GM18499 (cell line): ENCODE measurements around the gene PDPN.

Experiments used
- ATAC-seq: cut with Tn5 transposase; IDR thresholded peaks from one replicate; pipeline ENCODE4 v1.9.1; 2021; ENCODE audit warnings: moderate number of reproducible peaks; ENCODE audit not compliant: insufficient read depth, unreplicated experiment

The PDPN gene

GRCh38 chr1:13573586-13573985, 10.0 kb upstream of the PDPN start:
- ATAC-seq, result no peak

- no peak for ATAC-seq
Measured at GRCh38 chr1:13576926-13577325, 6.7 kb upstream of the PDPN start.

- ATAC-seq, result no peak
Measured at GRCh38 chr1:13577846-13578245, 5.8 kb upstream of the PDPN start.

GRCh38 chr1:13581446-13581845, 2.2 kb upstream of the PDPN start:
- no peak for ATAC-seq

- ATAC-seq, result no peak
Measured at GRCh38 chr1:13582713-13583443, 754 bp upstream of the PDPN start.

- no peak for ATAC-seq
Measured at GRCh38 chr1:13583966-13584791, 547 bp downstream of the PDPN start.

- ATAC-seq, result no peak
Measured at GRCh38 chr1:13584876-13585611, 1.4 kb downstream of the PDPN start.

- ATAC-seq, result no peak
Measured at GRCh38 chr1:13585612-13585991, 2.0 kb downstream of the PDPN start.

- ATAC-seq, result no peak
Measured at GRCh38 chr1:13586001-13586400, 2.4 kb downstream of the PDPN start.

- ATAC-seq, result no peak
Measured at GRCh38 chr1:13587256-13588030, 3.8 kb downstream of the PDPN start.

GRCh38 chr1:13588946-13589796, 5.5 kb downstream of the PDPN start:
- no peak for ATAC-seq

- ATAC-seq, result no peak
Measured at GRCh38 chr1:13590486-13590885, 6.9 kb downstream of the PDPN start.

- no peak for ATAC-seq
Measured at GRCh38 chr1:13593511-13594131, 10.0 kb downstream of the PDPN start.

GRCh38 chr1:13595411-13595810, 11.8 kb downstream of the PDPN start:
- ATAC-seq, result no peak

- ATAC-seq, result no peak
Measured at GRCh38 chr1:13597166-13597565, 13.5 kb downstream of the PDPN start.

GRCh38 chr1:13600762-13601453, 17.3 kb downstream of the PDPN start:
- no peak for ATAC-seq

- ATAC-seq, result no peak
Measured at GRCh38 chr1:13604176-13604575, 20.5 kb downstream of the PDPN start.

- ATAC-seq, result no peak
Measured at GRCh38 chr1:13604721-13605120, 21.1 kb downstream of the PDPN start.
